SK-N-MC (cell line): ENCODE results near the gene EPHA4.

ENCODE experiments used
- EZH2 ChIP-seq: fragments of 200-600 bp; sonication (generic); IDR thresholded peaks from one replicate; pipeline ENCODE4 v1.6.1; 2017; ENCODE audit warnings: antibody characterized with exemption
- FOXP2 ChIP-seq: optimal IDR thresholded peaks from 2 replicates; pipeline ENCODE3; 2011; ENCODE audit warnings: mild to moderate bottlenecking, moderate library complexity; ENCODE audit not compliant: insufficient read depth; ENCODE audit errors: extremely low read length, control extremely low read depth
- POLR2AphosphoS5 ChIP-seq: IDR thresholded peaks from 2 replicates; pipeline ENCODE4 v1.6.1; 2012; ENCODE audit warnings: mild to moderate bottlenecking, low read depth, low read length, borderline replicate concordance

- TF ChIP-seq EZH2 = no peak
- TF ChIP-seq POLR2AphosphoS5 = no peak
- TF ChIP-seq FOXP2 = no peak
Measured at GRCh38 chr2:221473451-221473850, 98.7 kb downstream of the EPHA4 start.
